ENCODE data around the gene PIK3CG.

GRCh38 chr7:106862317-106863089 lies 2.6 kb upstream of the PIK3CG start:
- TF ChIP-seq, protein P1, sequence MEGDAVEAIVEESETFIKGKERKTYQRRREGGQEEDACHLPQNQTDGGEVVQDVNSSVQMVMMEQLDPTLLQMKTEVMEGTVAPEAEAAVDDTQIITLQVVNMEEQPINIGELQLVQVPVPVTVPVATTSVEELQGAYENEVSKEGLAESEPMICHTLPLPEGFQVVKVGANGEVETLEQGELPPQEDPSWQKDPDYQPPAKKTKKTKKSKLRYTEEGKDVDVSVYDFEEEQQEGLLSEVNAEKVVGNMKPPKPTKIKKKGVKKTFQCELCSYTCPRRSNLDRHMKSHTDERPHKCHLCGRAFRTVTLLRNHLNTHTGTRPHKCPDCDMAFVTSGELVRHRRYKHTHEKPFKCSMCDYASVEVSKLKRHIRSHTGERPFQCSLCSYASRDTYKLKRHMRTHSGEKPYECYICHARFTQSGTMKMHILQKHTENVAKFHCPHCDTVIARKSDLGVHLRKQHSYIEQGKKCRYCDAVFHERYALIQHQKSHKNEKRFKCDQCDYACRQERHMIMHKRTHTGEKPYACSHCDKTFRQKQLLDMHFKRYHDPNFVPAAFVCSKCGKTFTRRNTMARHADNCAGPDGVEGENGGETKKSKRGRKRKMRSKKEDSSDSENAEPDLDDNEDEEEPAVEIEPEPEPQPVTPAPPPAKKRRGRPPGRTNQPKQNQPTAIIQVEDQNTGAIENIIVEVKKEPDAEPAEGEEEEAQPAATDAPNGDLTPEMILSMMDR (IDR thresholded peaks at IDR 0.05; ENCODE audit: low read depth, low read length) = no peak
- peak; percentile 7 for TF ChIP-seq POLR2A (IDR thresholded peaks at IDR 0.05; ENCODE audit: extremely low read depth, insufficient read length)
